Effector CD4-positive, alpha-beta T cell (primary cell): ENCODE measurements around the gene FXYD6.
"Not testable (repeated sequence)": the region's sequence is repeated elsewhere in the genome, so short reads cannot be mapped to it uniquely, and the experiment has no call there.

Experiments used
- DNase-seq: peaks from one replicate; pipeline ENCODE4 v3.0.0-alpha.2; 2020

FXYD6 gene

DNA sequence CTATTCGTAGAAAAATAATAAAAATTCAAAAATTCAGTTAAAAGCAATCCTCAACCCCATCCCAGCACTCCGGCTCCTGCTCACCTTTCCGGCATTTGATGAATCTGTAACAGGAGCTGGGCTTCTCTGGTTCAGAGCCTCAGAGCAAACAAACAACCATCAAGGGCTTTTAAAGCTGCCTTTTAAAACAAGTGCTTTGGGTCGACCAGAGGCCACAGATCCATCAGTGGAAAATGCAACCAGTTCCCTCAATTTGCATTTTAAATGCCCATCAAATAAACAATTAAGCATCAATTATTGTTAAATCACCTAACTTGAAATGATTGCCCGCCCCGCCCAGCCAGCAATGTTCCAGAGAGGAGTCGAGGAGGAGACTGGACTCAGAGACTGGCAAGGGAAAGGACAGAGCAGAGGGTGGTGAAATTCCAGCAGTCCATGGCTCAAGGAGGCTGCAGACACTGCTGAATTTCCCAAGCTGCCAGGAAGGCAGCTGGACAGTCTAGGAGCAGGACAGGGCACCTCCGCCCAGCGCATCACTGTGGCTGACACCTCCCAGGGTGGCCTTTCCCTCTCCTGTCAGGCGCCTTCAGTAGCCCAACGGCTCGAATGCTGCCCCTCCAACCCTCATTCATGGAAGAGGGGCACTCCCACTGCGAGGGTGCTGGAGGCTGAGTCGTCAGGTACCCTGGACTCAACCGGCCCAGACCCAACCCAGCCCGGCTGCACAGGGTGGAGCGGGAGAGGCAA, 7.5 kb downstream of the FXYD6 start:
- DNase-seq, result no peak

DNA sequence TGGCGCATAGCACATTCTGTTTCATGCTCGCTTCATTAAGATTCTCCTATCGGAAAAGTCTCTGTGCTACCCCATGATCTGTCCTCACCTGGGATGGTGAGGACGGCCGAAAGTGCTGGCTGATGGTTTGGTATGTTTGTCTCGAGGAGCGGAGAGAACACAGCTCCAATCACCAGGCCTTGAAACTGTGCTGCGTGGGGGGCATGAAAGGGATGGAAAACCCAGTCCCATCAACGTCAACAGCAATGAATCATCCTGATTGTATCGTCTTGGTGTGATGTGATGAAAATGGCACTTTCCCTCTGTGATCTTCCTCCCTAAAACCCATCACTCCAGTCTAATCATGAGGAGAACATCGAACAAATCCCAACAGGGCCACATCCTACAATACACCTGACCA, 8.4 kb downstream of the FXYD6 start:
- no peak for DNase-seq

DNA sequence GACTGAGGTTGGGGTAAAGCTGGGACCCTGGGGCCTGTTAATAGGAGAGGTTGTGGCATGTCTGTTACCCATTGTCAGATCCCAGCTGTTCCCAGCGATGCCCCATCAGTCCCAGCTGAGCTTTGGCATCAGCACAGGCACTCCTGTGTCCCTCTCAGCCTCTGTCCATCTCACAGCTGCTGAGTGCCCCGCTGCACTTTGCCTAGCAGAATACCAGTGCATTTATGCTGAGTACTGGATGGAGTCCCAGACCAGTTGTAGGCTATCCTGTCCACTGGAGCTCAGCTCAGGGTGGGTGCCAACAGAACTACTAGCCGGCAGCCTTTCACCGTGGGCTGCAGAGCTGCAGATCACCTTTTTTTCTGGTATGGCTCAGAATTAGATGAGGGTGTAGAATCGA, 9.9 kb downstream of the FXYD6 start:
- DNase-seq, result no peak

- DNase-seq, result not testable (repeated sequence)
Measured at GRCh38 chr11:117865546-117865945, 10.9 kb downstream of the FXYD6 start.

DNA sequence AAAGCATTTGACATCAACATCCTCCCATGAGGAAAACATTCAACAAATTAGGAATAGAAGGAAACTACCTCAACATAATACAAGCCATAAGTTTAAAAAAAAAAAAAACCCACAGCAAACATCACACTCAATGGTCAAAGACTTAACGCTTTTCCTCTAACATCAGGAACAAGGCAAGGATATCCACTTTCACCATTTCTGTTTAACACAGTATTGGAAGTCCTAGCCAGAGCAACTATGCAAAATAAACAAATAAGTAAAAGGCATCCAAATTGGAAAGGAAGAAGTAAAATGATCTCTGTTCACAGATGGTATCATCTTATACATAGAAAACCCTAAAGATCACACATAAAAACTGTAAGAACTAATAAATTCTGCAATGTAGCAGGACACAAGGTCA, 13.1 kb downstream of the FXYD6 start:
- no peak for DNase-seq

DNA sequence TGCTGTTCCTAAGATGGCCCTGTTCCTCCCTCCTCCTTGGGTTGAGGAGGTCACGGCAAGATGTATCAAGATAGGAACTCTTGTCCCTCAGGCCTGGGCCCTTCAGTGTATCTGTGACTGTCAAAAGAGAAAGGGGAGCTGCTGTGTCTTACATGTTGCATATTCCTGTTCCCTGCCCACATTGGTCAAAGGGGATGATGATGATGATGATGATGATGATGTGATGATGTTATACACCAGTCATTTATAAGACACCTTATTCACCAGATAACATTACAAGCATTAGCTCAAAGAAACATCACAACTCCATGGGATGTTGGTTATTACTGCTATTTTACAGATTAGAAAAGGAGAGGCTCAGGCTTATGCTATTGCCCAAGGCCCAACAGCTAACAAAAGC, 13.7 kb downstream of the FXYD6 start:
- DNase-seq, result no peak

DNA sequence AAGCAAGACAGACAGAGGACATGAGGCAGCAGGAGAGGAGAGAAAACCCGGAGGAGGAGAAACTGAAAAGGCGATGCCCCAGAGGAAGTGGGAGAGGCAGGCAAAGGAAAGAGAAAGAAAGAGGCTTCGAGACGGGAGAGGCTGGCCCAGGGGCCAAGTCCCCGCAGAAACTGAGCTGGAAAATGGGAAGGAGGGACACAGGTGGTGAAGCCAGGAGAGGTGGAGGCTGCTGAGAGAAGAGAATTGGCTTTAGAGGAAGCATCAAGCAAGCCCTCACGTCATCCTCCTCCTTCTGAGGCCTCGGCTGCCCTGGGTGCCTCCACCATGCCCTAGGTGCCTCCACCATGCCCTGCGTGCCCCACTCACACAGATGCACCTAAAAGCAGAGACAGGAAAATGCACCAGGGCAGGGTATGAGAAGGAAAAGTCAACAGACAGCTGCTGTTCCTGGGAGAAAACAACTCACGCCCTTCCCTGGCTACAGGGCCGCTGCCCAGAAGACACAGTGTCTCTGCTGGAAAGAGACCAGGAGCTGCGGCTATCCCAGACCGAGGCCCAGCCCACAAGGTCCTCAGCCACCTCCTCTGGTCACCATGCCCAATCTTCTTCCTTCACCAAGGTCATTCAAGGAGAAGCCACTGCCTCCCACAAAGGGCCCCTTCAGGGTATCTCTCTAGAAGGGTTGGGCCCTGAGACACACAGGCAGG, 14.3 kb downstream of the FXYD6 start:
- DNase-seq, result no peak

GRCh38 chr11:117861151-117862018, 15.1 kb downstream of the FXYD6 start:
- no peak for DNase-seq

- DNase-seq, result no peak
Measured at GRCh38 chr11:117860139-117860538, 16.3 kb downstream of the FXYD6 start.

DNA sequence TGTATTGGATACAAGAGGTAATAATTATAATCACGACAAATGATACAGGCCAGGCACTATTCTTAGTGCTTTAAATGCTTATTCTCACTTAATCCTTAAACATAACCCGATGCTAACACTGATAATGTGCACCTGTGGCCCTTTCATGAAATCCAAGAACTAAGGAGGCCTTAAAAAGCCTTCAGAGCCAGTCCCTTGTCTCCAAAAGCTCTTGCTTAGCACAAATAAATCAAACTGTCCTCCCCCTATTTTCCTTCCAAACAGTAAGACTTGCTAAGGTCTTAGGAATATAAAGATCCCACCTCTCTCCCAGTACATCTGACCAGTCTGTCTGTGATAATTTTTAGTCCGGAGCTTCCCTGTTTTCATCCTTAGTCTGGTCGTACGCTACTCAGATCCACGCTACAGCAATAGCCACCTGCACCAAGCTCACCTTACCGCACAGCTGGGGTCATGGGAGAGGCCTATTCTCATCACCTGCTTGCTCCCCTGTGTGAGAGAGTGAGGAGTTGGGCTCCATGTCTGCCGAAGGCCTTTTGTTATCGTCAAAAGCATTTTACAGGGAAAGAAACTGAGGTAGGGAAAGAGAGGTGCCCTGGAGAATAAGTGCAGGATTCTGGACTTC, 16.9 kb downstream of the FXYD6 start:
- DNase-seq, result no peak

GRCh38 chr11:117859061-117859460, 17.4 kb downstream of the FXYD6 start:
- DNase-seq, result no peak

DNA sequence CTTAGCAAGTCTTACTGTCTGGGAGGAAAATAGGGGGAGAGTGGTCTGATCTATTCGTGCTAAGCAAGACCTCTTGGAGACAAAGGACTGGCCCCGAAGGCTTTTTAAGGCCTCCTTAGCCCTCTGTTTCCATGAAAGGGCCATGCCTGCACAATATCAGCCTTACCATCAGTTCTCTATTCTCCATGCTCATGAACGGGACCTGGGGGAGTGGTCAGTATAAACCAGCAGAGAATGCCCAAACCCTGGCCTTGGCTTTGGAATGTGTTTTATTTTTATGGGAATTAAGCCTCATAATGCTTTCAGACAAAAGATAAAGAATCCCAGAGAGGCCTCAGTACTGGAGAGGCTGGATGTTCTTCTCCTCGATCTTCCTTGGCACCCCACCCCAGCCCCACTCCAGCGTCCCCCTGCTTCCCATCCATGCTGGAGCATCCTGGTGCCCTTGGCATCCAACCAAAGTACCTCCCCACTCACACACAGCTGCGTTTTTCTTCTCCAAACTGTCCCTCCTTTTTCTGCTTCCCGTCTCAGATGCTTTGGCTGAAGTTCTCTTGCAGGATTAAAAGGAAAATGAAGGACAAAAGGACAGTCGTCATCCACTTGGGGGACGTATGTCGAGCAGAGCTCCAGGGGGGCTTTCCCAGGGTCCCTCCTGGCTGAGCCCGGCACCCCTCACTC, 18.6 kb downstream of the FXYD6 start:
- no peak for DNase-seq

- no peak for DNase-seq
Measured at GRCh38 chr11:117855912-117856651, 20.4 kb downstream of the FXYD6 start.

DNA sequence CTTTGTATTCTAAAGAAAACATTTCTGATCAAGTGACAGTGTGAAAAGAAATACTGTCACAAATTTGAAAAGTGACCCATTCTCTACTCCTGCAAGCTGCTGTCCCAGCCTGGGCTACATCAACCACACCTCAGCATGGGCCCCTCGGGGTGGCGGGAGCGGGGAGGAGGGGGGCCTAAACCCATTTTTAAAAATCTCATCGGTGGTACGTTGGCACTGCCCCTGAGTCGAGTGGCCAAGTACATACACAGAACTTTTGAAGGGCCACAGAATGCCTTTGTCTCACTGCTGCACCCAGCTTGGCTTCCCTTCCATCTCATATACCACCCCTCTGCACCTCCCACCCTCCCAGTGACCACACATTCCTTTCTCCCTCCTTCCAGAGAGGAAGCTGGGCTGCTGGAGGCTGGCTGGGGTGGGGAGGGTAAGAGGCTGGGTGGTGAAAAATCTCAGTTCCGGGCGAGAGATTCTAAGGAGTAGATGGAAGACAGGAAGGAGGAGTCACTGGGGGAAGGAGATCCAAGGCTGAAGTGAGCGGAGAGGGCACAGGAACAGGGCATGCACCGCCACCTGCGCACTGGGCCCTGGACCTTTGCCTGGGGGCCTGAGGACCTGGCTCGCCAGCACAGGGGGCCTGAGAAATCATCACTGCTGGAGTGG, 21.1 kb downstream of the FXYD6 start:
- DNase-seq, result no peak

- DNase-seq, result no peak
Measured at GRCh38 chr11:117852309-117852708, 24.1 kb downstream of the FXYD6 start.

GRCh38 chr11:117851852-117852251, 24.6 kb downstream of the FXYD6 start:
- no peak for DNase-seq

DNA sequence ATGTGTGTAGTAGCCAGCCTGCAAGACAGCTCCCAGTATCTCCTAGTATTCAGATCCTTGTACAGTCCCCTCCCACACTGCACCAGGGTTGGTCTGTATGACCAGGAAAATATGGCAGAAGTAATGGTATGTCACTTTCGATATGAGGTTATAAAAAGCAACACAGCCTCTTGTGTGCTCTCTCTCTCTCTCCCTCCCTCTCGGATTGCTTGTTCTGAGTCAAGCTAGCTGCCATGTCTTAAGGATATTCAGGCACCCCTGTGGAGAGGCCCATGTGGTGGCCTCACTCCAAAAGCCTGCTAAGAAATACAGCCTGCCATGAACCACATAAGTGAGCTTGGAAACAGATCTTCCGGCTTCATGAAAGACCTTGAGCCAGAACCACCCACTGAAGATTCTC, 25.4 kb downstream of the FXYD6 start:
- DNase-seq, result no peak

- DNase-seq, result no peak
Measured at GRCh38 chr11:117849781-117850414, 26.6 kb downstream of the FXYD6 start.

DNA sequence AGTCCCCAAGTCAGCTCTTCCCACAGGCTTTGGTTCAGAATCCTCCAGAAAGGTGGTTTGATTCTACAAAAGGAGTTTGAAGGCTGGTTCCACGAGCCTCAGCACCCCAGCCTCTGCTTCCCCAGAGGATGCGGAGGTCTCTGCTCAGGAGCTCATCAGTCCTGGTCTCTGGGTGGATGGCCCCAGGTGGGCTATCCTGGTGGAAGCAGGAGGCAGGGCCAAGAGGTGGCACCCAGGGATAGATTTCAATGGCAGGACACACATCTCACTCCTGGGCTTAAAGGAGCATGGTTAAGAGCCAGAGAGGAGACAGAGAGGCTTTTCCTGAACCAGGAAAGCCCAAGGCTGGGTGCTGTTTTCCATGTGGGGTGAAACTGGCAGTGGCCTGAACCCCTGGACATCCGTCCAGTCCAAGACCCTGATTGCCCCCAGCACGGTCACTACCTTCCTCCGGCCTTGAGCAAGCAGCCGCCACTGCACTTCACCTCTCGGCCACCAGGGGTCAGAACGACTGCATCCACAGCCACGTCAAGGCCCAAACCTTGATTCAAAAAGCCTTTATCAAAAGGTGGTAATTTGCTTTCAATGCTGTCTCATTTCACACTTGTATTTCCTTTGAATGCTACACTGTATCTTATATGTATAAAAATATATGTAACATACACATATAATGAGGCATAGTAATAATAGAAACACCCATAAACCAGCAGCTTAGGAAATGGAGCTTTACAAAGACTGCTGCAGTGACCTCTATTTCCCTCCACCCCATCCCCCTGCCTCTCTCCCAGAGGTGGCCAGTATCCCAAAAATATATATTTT, 32.6 kb downstream of the FXYD6 start:
- peak; percentile 79 for DNase-seq
